BLaER1 treated with 17β-estradiol and CSF1 and Interleukin-3, amounts not matched to agents 10 nM and 100 nM (cell line): ENCODE data around the gene GPR157.
"Not testable (repeated sequence)": the region's sequence is repeated elsewhere in the genome, so short reads cannot be mapped to it uniquely, and the experiment has no call there.

ENCODE experiments used
- H3K27ac ChIP-seq, 11 experiments: shearing (Covaris generic); formaldehyde crosslinking; 2 replicates each; pipeline ENCODE4 v1.8.1; 2022
- H3K27me3 ChIP-seq, 11 experiments: shearing (Covaris generic); formaldehyde crosslinking; 2 replicates each; pipeline ENCODE4 v1.8.1; 2022
- H3K36me3 ChIP-seq, 11 experiments: shearing (Covaris generic); formaldehyde crosslinking; 2 replicates each; pipeline ENCODE4 v1.8.1; 2022
- H3K4me1 ChIP-seq, 10 experiments: shearing (Covaris generic); formaldehyde crosslinking; 2 replicates each; pipeline ENCODE4 v1.8.1; 2022
- H3K4me2 ChIP-seq, 11 experiments: shearing (Covaris generic); formaldehyde crosslinking; 2 replicates each; pipeline ENCODE4 v1.8.1; 2022
- H3K4me3 ChIP-seq, 10 experiments: shearing (Covaris generic); formaldehyde crosslinking; 2 replicates each; pipeline ENCODE4 v1.8.1; 2022
- H3K9ac ChIP-seq, 11 experiments: shearing (Covaris generic); formaldehyde crosslinking; 2 replicates each; pipeline ENCODE4 v1.8.1; 2022
- H3K9me3 ChIP-seq, 11 experiments: shearing (Covaris generic); formaldehyde crosslinking; replicated peaks in 1 of 11; 2 replicates each; pipeline ENCODE4 v1.8.1; 2022
- H4K20me1 ChIP-seq, 11 experiments: shearing (Covaris generic); formaldehyde crosslinking; 2 replicates each; pipeline ENCODE4 v1.8.1; 2022
- Cebpa-rat ChIP-seq, 11 experiments: shearing (Covaris generic); IDR thresholded peaks; 2 replicates each; pipeline ENCODE4 v1.8.1; 2022

Gene GPR157

GRCh38 chr1:9164919-9165318 is 36.0 kb upstream of the GPR157 start:
- H3K9ac ChIP-seq = peak overlapping the region in 6 of 11 experiments; percentile 8 to 87 (median 52); a peak in 8 of 22 replicates
- no peak for TF ChIP-seq Cebpa-rat (IDR thresholded peaks at IDR 0.05)
- H3K4me3 ChIP-seq = no peak overlapping the region
- no peaks in the 10 kb centered on the region for H3K27me3 ChIP-seq
- H4K20me1 ChIP-seq = peaks cover 0 to 97% (median 34%) of the 10 kb centered on the region in 11 experiments; a peak in 13 of 22 replicates
- H3K9me3 ChIP-seq = no peaks in the 10 kb centered on the region
- H3K36me3 ChIP-seq = peaks cover 0 to 18% (median 0%) of the 10 kb centered on the region in 11 experiments; a peak in 2 of 22 replicates
- H3K4me1 ChIP-seq = peaks cover 42 to 80% (median 51%) of the 10 kb centered on the region in 10 experiments
- peak overlapping the region in 9 of 11 experiments; percentile 13 to 92 (median 54); a peak in 16 of 22 replicates for H3K27ac ChIP-seq
- H3K4me2 ChIP-seq = peak overlapping the region; percentile 58 to 89 (median 77)

GRCh38 chr1:9164532-9164900 is 35.6 kb upstream of the GPR157 start:
- H3K27me3 ChIP-seq = no peaks in the 10 kb centered on the region
- H3K9ac ChIP-seq = peak overlapping the region in 5 of 11 experiments; percentile 13 to 87 (median 70); a peak in 6 of 22 replicates
- no peaks in the 10 kb centered on the region for H3K9me3 ChIP-seq
- peak overlapping the region in 9 of 11 experiments; percentile 18 to 92 (median 55); a peak in 15 of 22 replicates for H3K27ac ChIP-seq
- H4K20me1 ChIP-seq = peaks cover 0 to 95% (median 30%) of the 10 kb centered on the region in 11 experiments; a peak in 13 of 22 replicates
- no peak overlapping the region for H3K4me3 ChIP-seq
- H3K4me1 ChIP-seq = peaks cover 42 to 81% (median 51%) of the 10 kb centered on the region in 10 experiments
- peaks cover 0 to 18% (median 0%) of the 10 kb centered on the region in 11 experiments; a peak in 2 of 22 replicates for H3K36me3 ChIP-seq
- H3K4me2 ChIP-seq = peak overlapping the region; percentile 58 to 89 (median 77)
- no peak for TF ChIP-seq Cebpa-rat (IDR thresholded peaks at IDR 0.05)

GRCh38 chr1:9161963-9162362 is 33.1 kb upstream of the GPR157 start:
- no peak for TF ChIP-seq Cebpa-rat (IDR thresholded peaks at IDR 0.05)
- peak overlapping the region in 2 of 11 experiments; percentile 80 to 87; a peak in 4 of 22 replicates for H3K9ac ChIP-seq
- no peaks in the 10 kb centered on the region for H3K9me3 ChIP-seq
- H3K27me3 ChIP-seq = no peaks in the 10 kb centered on the region
- no peak overlapping the region for H3K4me3 ChIP-seq
- H4K20me1 ChIP-seq = peaks cover 0 to 95% (median 34%) of the 10 kb centered on the region in 11 experiments; a peak in 14 of 22 replicates
- H3K36me3 ChIP-seq = no peaks in the 10 kb centered on the region; a peak in 3 of 22 replicates
- peak overlapping the region in 2 of 11 experiments; percentile 74 to 89; a peak in 4 of 22 replicates for H3K4me2 ChIP-seq
- peak overlapping the region in 3 of 11 experiments; percentile 85 to 92 (median 88); a peak in 5 of 22 replicates for H3K27ac ChIP-seq
- H3K4me1 ChIP-seq = peaks cover 41 to 82% (median 47%) of the 10 kb centered on the region in 10 experiments

GRCh38 chr1:9161342-9161741 is 32.4 kb upstream of the GPR157 start:
- peak overlapping the region in 2 of 11 experiments; percentile 22 to 87; a peak in 3 of 22 replicates for H3K9ac ChIP-seq
- H4K20me1 ChIP-seq = peaks cover 0 to 95% (median 34%) of the 10 kb centered on the region in 11 experiments; a peak in 14 of 22 replicates
- H3K36me3 ChIP-seq = peaks cover 0 to 1% (median 0%) of the 10 kb centered on the region in 11 experiments; a peak in 3 of 22 replicates
- TF ChIP-seq Cebpa-rat (IDR thresholded peaks at IDR 0.05) = no peak
- H3K4me2 ChIP-seq = peak overlapping the region in 2 of 11 experiments; percentile 74 to 89; a peak in 4 of 22 replicates
- H3K27ac ChIP-seq = peak overlapping the region in 2 of 11 experiments; percentile 18 to 85; a peak in 2 of 22 replicates
- H3K27me3 ChIP-seq = no peaks in the 10 kb centered on the region
- peaks cover 35 to 82% (median 41%) of the 10 kb centered on the region in 10 experiments for H3K4me1 ChIP-seq
- H3K4me3 ChIP-seq = no peak overlapping the region
- no peaks in the 10 kb centered on the region for H3K9me3 ChIP-seq

- H3K4me1 ChIP-seq = peaks cover 24 to 73% (median 29%) of the 10 kb centered on the region in 10 experiments
- H3K9me3 ChIP-seq = no peaks in the 10 kb centered on the region
- no peak for TF ChIP-seq Cebpa-rat (IDR thresholded peaks at IDR 0.05)
- peaks cover 0 to 92% (median 32%) of the 10 kb centered on the region in 11 experiments; a peak in 14 of 22 replicates for H4K20me1 ChIP-seq
- no peak overlapping the region for H3K27ac ChIP-seq
- H3K36me3 ChIP-seq = peaks cover 0 to 6% (median 0%) of the 10 kb centered on the region in 11 experiments; a peak in 4 of 22 replicates
- peak overlapping the region in 1 of 11 experiments; percentile 74; a peak in 2 of 22 replicates for H3K4me2 ChIP-seq
- no peak overlapping the region for H3K4me3 ChIP-seq
- H3K9ac ChIP-seq = no peak overlapping the region
- H3K27me3 ChIP-seq = no peaks in the 10 kb centered on the region
Observed at GRCh38 chr1:9160079-9160717, 31.3 kb upstream of the GPR157 start.

- H3K4me1 ChIP-seq = peaks cover 7 to 51% (median 10%) of the 10 kb centered on the region in 10 experiments
- H3K36me3 ChIP-seq = peaks cover 0 to 34% (median 0%) of the 10 kb centered on the region in 11 experiments; a peak in 4 of 22 replicates
- H3K27me3 ChIP-seq = no peaks in the 10 kb centered on the region
- no peak overlapping the region for H3K9ac ChIP-seq
- no peak overlapping the region for H3K27ac ChIP-seq
- no peak overlapping the region for H3K4me2 ChIP-seq
- TF ChIP-seq Cebpa-rat (IDR thresholded peaks at IDR 0.05) = no peak
- no peak overlapping the region for H3K4me3 ChIP-seq
- peaks cover 0 to 93% (median 15%) of the 10 kb centered on the region in 11 experiments; a peak in 12 of 22 replicates for H4K20me1 ChIP-seq
- no peaks in the 10 kb centered on the region for H3K9me3 ChIP-seq
Observed at GRCh38 chr1:9155879-9156278, 27.0 kb upstream of the GPR157 start.

- H3K36me3 ChIP-seq = peaks cover 0 to 39% (median 0%) of the 10 kb centered on the region in 11 experiments; a peak in 4 of 22 replicates
- peaks cover 0 to 93% (median 15%) of the 10 kb centered on the region in 11 experiments; a peak in 11 of 22 replicates for H4K20me1 ChIP-seq
- peaks cover 12 to 51% (median 14%) of the 10 kb centered on the region in 10 experiments for H3K4me1 ChIP-seq
- H3K27ac ChIP-seq, H3K4me2 ChIP-seq, H3K27me3 ChIP-seq, H3K4me3 ChIP-seq, H3K9me3 ChIP-seq, H3K9ac ChIP-seq: not testable (repeated sequence)
Observed at GRCh38 chr1:9155405-9155804, 26.5 kb upstream of the GPR157 start.

GRCh38 chr1:9153152-9153551 is 24.2 kb upstream of the GPR157 start:
- no peak overlapping the region for H3K9ac ChIP-seq
- H3K27ac ChIP-seq = no peak overlapping the region
- H3K9me3 ChIP-seq = no peaks in the 10 kb centered on the region
- peaks cover 0 to 84% (median 15%) of the 10 kb centered on the region in 11 experiments; a peak in 11 of 22 replicates for H4K20me1 ChIP-seq
- no peak for TF ChIP-seq Cebpa-rat (IDR thresholded peaks at IDR 0.05)
- no peak overlapping the region for H3K4me2 ChIP-seq
- H3K4me1 ChIP-seq = peaks cover 29 to 55% (median 34%) of the 10 kb centered on the region in 10 experiments
- no peak overlapping the region for H3K4me3 ChIP-seq
- no peaks in the 10 kb centered on the region for H3K27me3 ChIP-seq
- peaks cover 0 to 42% (median 0%) of the 10 kb centered on the region in 11 experiments; a peak in 4 of 22 replicates for H3K36me3 ChIP-seq

GRCh38 chr1:9152535-9152934 is 23.6 kb upstream of the GPR157 start:
- Histone ChIP-seq H3K9ac (no peak overlapping the region), H3K4me2 (peak overlapping the region in 2 of 11 experiments; percentile 1 to 44; a peak in 2 of 22 replicates), H3K27ac (no peak overlapping the region), H3K4me1 (peaks cover 29 to 55% (median 34%) of the 10 kb centered on the region in 10 experiments), H3K9me3 (no peaks in the 10 kb centered on the region), H3K27me3 (no peaks in the 10 kb centered on the region), H4K20me1 (peaks cover 0 to 79% (median 15%) of the 10 kb centered on the region in 11 experiments; a peak in 11 of 22 replicates), H3K36me3 (peaks cover 0 to 42% (median 0%) of the 10 kb centered on the region in 11 experiments; a peak in 4 of 22 replicates), H3K4me3 (no peak overlapping the region)
- no peak for TF ChIP-seq Cebpa-rat (IDR thresholded peaks at IDR 0.05)
